OCI-LY1 (cell line): ENCODE results near the gene GLA.
A peak's percentile ranks its signal among the peaks of the same experiment; 100 is the strongest.

ENCODE experiments used
- H2AFZ ChIP-seq: fragments of 200-600 bp; sonication (generic), shearing (Covaris generic); 2 replicates; pipeline ENCODE4 v1.6.0; 2014; ENCODE audit warnings: antibody characterized with exemption, mild to moderate bottlenecking, low read length
- H3F3A ChIP-seq: fragments of 200-600 bp; sonication (generic), shearing (Covaris generic); 2 replicates; pipeline ENCODE4 v1.6.0; 2014; ENCODE audit warnings: mild to moderate bottlenecking, antibody characterized with exemption, low read length, moderate library complexity; ENCODE audit not compliant: insufficient read depth
- H3K27ac ChIP-seq: fragments of 200-600 bp; sonication (generic); 2 replicates; pipeline ENCODE4 v1.5.1; 2014; ENCODE audit warnings: low read length, mixed run types, mild to moderate bottlenecking, low read depth; ENCODE audit not compliant: poor library complexity, severe bottlenecking
- H3K27me3 ChIP-seq: fragments of 200-600 bp; sonication (generic); 2 replicates; pipeline ENCODE4 v1.6.0; 2014; ENCODE audit warnings: antibody characterized with exemption, mild to moderate bottlenecking, low read length, moderate library complexity; ENCODE audit not compliant: insufficient read depth
- H3K36me3 ChIP-seq: fragments of 200-600 bp; sonication (generic); 2 replicates; pipeline ENCODE4 v1.6.1; 2014; ENCODE audit warnings: mild to moderate bottlenecking, antibody characterized with exemption, low read length, moderate library complexity, mixed read lengths; ENCODE audit not compliant: insufficient read depth
- H3K4me1 ChIP-seq: fragments of 200-600 bp; sonication (generic); 2 replicates; pipeline ENCODE4 v1.5.1; 2014; ENCODE audit warnings: mild to moderate bottlenecking, low read length, moderate library complexity; ENCODE audit not compliant: insufficient read depth, severe bottlenecking
- H3K4me2 ChIP-seq: fragments of 200-600 bp; sonication (generic), shearing (Covaris generic); 2 replicates; pipeline ENCODE4 v1.6.1; 2014; ENCODE audit warnings: low read length
- H3K4me3 ChIP-seq: fragments of 200-600 bp; sonication (generic); 2 replicates; pipeline ENCODE4 v1.5.1; 2014; ENCODE audit warnings: low read length, low read depth, mild to moderate bottlenecking, mixed read lengths; ENCODE audit not compliant: poor library complexity, severe bottlenecking
- H3K79me2 ChIP-seq: fragments of 200-600 bp; shearing (Covaris generic); 2 replicates; pipeline ENCODE4 v1.6.1; 2016; ENCODE audit warnings: mixed run types, low read length, mixed read lengths; ENCODE audit not compliant: insufficient read depth
- H3K9ac ChIP-seq: fragments of 200-600 bp; sonication (generic), shearing (Covaris generic); 2 replicates; pipeline ENCODE4 v1.6.1; 2014; ENCODE audit warnings: mild to moderate bottlenecking, low read length, mixed read lengths
- H3K9me2 ChIP-seq: fragments of 200-600 bp; sonication (generic), shearing (Covaris generic); 2 replicates; pipeline ENCODE4 v1.6.1; 2014; ENCODE audit warnings: low read depth, mild to moderate bottlenecking, low read length, mixed read lengths
- H3K9me3 ChIP-seq: fragments of 200-600 bp; shearing (Covaris generic); 2 replicates; pipeline ENCODE4 v1.6.1; 2014; ENCODE audit warnings: low read length, mixed read lengths
- H4K20me1 ChIP-seq: fragments of 200-600 bp; sonication (generic), shearing (Covaris generic); 2 replicates; pipeline ENCODE4 v1.6.0; 2016; ENCODE audit warnings: mild to moderate bottlenecking, low read length; ENCODE audit not compliant: insufficient read depth
- EZH2 ChIP-seq: fragments of 200-600 bp; sonication (generic), shearing (Covaris generic); IDR thresholded peaks from 2 replicates; pipeline ENCODE4 v1.8.0; 2017; ENCODE audit warnings: borderline replicate concordance, mixed run types, mild to moderate bottlenecking, antibody characterized with exemption, low read length, moderate library complexity, mixed read lengths
- TF ChIP-seq, protein P1 (sequence below): fragments of 200-600 bp; sonication (generic), shearing (Covaris generic); IDR thresholded peaks from 2 replicates; pipeline ENCODE4 v1.5.1; 2017; ENCODE audit warnings: mild to moderate bottlenecking, antibody characterized with exemption, low read length, moderate library complexity, mixed read lengths

Gene GLA

DNA sequence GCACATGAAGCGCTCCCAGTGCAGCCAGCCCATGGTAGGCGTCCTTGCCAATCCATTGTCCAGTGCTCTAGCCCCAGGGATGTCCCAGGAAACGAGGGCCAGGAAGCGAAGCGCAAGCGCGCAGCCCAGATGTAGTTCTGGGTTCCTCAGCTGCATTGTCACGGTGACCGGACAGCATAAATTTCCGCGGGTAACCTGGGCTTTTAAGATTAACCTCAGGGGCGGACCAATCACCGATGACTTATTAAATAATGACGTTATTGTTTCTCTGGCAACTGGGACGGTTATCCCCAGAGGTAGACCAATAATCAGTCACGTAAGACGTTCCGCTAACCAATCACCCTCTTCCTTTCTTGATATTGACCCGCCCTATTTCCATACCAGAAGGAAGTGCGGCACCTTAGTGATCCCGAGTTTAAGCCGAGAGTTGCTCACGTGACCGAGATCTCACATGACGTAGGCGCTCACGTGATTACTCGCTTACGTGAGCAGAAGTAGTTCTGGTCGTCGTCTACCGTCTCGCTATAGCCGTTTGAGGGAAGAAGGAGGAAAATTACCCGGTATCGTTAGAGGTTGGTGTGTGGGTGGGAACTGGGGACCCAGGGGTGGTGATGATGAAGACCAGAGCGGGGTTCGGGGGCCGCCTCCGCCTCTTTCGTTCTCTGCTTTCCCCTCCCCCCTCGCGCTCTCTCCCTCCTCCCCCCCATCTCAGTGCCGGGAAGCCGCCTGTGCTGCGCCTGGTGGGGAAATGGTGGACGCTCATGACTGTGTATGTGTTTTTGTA lies at the start of gene GLA, which contains the start of gene HNRNPH2:
Gene GLA, minus strand, starts transcription at position 178 of the 784 bp plus-strand sequence. Its CDS starts 22 bp downstream, at position 156.
Gene HNRNPH2, plus strand, starts transcription at position 475 of the 784 bp plus-strand sequence. CDS start 3,767 bp downstream, outside the sequence.
- no peak for TF ChIP-seq EZH2
- TF ChIP-seq, protein P1, sequence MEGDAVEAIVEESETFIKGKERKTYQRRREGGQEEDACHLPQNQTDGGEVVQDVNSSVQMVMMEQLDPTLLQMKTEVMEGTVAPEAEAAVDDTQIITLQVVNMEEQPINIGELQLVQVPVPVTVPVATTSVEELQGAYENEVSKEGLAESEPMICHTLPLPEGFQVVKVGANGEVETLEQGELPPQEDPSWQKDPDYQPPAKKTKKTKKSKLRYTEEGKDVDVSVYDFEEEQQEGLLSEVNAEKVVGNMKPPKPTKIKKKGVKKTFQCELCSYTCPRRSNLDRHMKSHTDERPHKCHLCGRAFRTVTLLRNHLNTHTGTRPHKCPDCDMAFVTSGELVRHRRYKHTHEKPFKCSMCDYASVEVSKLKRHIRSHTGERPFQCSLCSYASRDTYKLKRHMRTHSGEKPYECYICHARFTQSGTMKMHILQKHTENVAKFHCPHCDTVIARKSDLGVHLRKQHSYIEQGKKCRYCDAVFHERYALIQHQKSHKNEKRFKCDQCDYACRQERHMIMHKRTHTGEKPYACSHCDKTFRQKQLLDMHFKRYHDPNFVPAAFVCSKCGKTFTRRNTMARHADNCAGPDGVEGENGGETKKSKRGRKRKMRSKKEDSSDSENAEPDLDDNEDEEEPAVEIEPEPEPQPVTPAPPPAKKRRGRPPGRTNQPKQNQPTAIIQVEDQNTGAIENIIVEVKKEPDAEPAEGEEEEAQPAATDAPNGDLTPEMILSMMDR = no peak
- Histone ChIP-seq H2AFZ (no peak within 1 kb of the TSS), H3K9me2 (no peaks in the 10 kb centered on the region), H3F3A (no peaks in the 10 kb centered on the region), H4K20me1 (no peaks in the 10 kb centered on the region), H3K79me2 (peaks cover 44% of the 10 kb centered on the region), H3K4me1 (peaks cover 26% of the 10 kb centered on the region), H3K27ac (peak within 1 kb of the TSS; percentile 76), H3K9ac (peak within 1 kb of the TSS; percentile 97), H3K9me3 (no peaks in the 10 kb centered on the region), H3K4me3 (peak within 1 kb of the TSS; percentile 99), H3K27me3 (no peaks in the 10 kb centered on the region), H3K4me2 (peak within 1 kb of the TSS; percentile 91), H3K36me3 (peaks cover 25% of the 10 kb centered on the region)

DNA sequence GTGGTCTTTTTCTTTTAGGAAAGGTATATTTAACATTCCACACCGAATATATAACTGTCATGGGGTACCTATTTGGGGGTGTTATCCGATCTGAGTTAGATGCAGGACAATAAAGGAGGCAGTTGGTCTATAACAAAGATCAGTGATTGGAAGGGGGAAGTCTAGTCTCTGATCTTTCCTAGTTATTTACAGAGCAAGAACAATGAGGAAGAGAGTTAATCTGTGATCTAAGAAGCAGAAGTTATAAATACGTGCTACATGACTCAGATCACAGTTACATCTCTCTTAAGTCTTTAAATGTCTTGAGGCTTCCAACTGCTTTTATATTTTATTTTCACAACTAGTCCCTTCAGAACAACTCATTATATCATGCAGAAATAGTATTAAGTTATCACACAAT lies 44.3 kb upstream of the GLA start:
- no peak overlapping the region for H3K4me2 ChIP-seq
- H3K79me2 ChIP-seq = no peaks in the 10 kb centered on the region
- no peaks in the 10 kb centered on the region for H3K9me2 ChIP-seq
- H2AFZ ChIP-seq = no peak overlapping the region
- H3K9me3 ChIP-seq = no peaks in the 10 kb centered on the region
- H3F3A ChIP-seq = no peaks in the 10 kb centered on the region
- H4K20me1 ChIP-seq = no peaks in the 10 kb centered on the region
- no peak for TF ChIP-seq EZH2
- TF ChIP-seq, protein P1 = no peak
- no peaks in the 10 kb centered on the region for H3K36me3 ChIP-seq
- H3K27me3 ChIP-seq = no peaks in the 10 kb centered on the region
- no peak overlapping the region for H3K9ac ChIP-seq
- H3K27ac ChIP-seq = no peak overlapping the region
- no peaks in the 10 kb centered on the region for H3K4me1 ChIP-seq
- no peak overlapping the region for H3K4me3 ChIP-seq

DNA sequence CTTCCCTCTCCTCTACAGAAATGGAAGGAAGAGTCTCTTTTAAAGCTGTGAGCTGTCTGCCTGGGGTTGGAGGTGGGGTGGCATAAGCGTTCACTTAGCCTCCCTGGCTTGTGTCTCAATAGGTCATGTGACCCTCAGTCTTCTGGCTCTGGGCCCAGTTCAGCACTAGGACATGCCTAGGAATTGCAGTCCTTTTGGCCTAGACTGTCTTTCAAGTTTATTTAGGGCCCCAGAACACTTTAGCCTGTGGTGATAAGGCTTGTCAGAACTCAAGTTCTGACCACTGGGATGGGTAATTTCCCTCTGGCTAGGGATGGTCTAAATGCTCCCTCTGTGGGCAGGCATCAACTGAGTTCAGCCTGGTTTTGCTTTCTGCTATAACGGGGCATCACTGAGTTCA lies 43.2 kb upstream of the GLA start:
- Histone ChIP-seq H3K9me3 (no peaks in the 10 kb centered on the region), H3K9ac (no peak overlapping the region), H3K4me1 (no peaks in the 10 kb centered on the region)

More for the DNA sequence above, 43.2 kb upstream of the GLA start:
- Histone ChIP-seq H3K27ac (no peak overlapping the region), H3F3A (no peaks in the 10 kb centered on the region), H3K79me2 (no peaks in the 10 kb centered on the region), H3K4me3 (no peak overlapping the region), H3K36me3 (no peaks in the 10 kb centered on the region), H3K4me2 (no peak overlapping the region), H2AFZ (no peak overlapping the region), H3K27me3 (no peaks in the 10 kb centered on the region), H3K9me2 (no peaks in the 10 kb centered on the region), H4K20me1 (no peaks in the 10 kb centered on the region)
- no peak for TF ChIP-seq EZH2
- TF ChIP-seq, protein P1 = no peak
